Gastrocnemius medialis (tissue), 4 donors: Measurements from ENCODE around the gene EVC.

Experiments used
- POLR2A ChIP-seq, 2 donors: fragments of 450-650 bp; IDR thresholded peaks; one replicate each; pipeline ENCODE4 v1.6.1; 2017; ENCODE audit warnings: antibody characterized with exemption in 2 of 2, mild to moderate bottlenecking in 2 of 2, moderate library complexity in 2 of 2
- TF ChIP-seq, protein P1 (sequence below), 5 experiments: fragments of 450-650 bp in 3 of 5; fragments of 200-600 bp in 2 of 5; sonication (generic) in 2 of 5; IDR thresholded peaks in 4 of 5; conservative IDR thresholded peaks in 1 of 5; 1 replicate in 4 of 5; 2 replicates in 1 of 5; pipeline ENCODE4 v1.5.1; 2016 to 2019; ENCODE audit warnings: antibody characterized with exemption in 5 of 5, mild to moderate bottlenecking in 3 of 5, moderate library complexity in 3 of 5

DNA sequence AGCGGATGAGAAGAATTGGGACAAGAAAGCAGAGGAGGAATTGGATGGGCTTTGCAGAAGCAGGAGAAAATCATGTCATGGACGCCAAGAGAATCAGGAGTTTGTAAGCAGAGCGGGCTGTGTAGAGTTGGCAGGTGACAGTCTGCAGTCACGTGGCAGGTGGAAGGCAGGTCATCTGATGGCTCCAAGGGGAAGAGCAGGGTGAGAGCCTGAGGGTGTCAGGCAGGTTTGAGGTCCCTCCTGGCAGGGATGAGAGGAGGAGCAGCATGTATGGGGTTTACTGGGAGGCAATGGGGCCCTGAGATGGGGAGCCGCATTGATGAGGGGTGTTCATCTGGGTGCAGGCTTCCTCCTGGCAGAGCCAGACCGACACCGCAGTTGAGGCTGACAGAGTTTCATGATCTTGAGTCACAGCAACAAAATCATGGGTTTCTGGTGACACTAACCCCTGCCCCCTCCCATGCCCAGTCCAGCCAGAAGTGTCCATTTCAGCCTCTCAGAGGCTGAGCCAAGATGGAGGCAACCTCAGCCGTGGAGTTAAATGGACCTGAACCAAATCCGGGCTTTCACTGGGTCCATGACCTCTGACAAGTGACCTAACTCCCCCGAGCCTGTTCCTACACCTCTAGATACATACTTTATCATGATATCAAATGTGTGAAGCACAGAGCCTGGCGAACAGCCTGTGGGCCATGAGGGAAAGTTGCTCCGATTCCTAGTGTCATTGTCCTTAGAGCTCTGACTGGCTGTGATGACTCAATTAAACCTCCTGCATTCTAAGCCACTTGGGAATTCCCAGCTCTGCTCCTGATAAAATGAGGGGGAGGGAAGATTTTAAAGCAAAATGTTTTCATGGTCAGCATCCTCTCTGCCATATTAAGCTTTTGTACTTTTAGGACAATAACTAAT lies 36.1 kb downstream of the EVC start:
- TF ChIP-seq, protein P1, sequence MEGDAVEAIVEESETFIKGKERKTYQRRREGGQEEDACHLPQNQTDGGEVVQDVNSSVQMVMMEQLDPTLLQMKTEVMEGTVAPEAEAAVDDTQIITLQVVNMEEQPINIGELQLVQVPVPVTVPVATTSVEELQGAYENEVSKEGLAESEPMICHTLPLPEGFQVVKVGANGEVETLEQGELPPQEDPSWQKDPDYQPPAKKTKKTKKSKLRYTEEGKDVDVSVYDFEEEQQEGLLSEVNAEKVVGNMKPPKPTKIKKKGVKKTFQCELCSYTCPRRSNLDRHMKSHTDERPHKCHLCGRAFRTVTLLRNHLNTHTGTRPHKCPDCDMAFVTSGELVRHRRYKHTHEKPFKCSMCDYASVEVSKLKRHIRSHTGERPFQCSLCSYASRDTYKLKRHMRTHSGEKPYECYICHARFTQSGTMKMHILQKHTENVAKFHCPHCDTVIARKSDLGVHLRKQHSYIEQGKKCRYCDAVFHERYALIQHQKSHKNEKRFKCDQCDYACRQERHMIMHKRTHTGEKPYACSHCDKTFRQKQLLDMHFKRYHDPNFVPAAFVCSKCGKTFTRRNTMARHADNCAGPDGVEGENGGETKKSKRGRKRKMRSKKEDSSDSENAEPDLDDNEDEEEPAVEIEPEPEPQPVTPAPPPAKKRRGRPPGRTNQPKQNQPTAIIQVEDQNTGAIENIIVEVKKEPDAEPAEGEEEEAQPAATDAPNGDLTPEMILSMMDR (IDR thresholded peaks at IDR 0.05 in 4 of 5, conservative IDR thresholded peaks at IDR 0.05 in 1 of 5) = no peak
- TF ChIP-seq POLR2A (IDR thresholded peaks at IDR 0.05) = no peak
